Measurements from ENCODE around the gene FILIP1L. TPM values are rescaled to one million over a fixed set of nuclear protein-coding genes. Genes with fewer than 3 reads are reported as not detected.

Gene FILIP1L
- total RNA-seq, 2 donors from 2014 or later, result 0.19 TPM; not detected in 1

DNA sequence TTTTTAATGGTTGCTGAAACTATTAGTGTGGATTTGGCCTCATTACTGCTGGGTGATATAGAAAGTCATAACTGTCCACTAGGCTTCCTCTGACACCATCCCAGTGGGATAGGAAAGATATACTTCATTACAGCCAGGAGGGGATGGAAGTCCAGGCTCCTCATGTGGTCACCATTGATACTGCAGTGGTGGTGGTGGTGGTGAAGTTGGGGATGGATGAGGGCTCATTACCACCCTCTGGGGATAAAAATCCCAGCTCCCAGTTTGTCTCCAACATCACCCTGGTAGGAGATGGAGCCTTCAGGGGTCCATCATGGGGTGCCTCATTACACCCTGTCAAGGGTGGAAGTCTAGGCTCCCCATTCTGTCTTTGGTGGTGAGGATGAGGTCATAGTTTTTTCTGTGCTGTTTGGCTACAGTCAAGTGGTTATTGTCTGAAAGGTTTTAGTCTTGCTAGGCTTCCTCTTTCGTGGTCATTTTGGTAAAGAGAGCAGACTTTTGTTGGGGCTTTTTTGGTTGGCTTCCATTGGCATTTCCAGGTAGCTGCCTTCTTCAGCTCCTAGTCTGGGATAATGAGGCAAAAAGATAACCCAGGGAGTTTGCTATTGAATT, 30.1 kb upstream of the FILIP1L start:
- DNase-seq (ENCODE audit: low spot score) (no peak), ATAC-seq (no peak)
- Mint-ChIP-seq H3K4me1 (ENCODE audit: low read depth in 2 of 2) (peaks cover 3 to 7% of the 10 kb centered on the region in 2 donors), H3K36me3 (peaks cover 19% of the 10 kb centered on the region), H3K9me3 (peaks cover 5% of the 10 kb centered on the region), H3K27me3 (no peaks in the 10 kb centered on the region), H3K27ac (peak overlapping the region in 1 of 2 donors; percentile 31), H3K4me3 (no peak overlapping the region)

DNA sequence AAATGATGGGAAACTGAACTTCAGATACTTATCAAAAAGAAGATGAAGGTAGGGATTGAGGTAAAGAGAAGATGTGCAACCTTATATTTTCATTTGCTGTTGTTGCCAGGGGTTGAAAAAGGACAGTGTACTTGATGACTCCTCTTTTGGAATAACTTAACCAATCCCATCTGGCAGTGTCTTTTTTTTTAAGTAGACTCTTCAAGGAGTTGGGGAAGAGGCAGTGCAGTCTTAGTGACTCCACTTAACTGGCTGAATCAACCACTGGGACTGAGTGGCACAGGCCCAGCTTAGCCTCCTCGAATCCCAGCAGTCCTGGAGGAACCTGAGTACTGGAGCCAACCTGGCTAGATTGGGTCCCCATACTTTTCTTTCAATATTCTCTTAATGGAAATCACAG, 27.3 kb upstream of the FILIP1L start:
- peaks cover 5% of the 10 kb centered on the region for H3K9me3 Mint-ChIP-seq
- no peak for DNase-seq (ENCODE audit: low spot score)
- ATAC-seq, result no peak
- H3K27me3 Mint-ChIP-seq, result no peaks in the 10 kb centered on the region
- no peak overlapping the region for H3K4me3 Mint-ChIP-seq
- no peak overlapping the region for H3K27ac Mint-ChIP-seq
- peaks cover 13% of the 10 kb centered on the region for H3K36me3 Mint-ChIP-seq
- H3K4me1 Mint-ChIP-seq (ENCODE audit: low read depth in 2 of 2), result peaks cover 3 to 7% of the 10 kb centered on the region in 2 donors

DNA sequence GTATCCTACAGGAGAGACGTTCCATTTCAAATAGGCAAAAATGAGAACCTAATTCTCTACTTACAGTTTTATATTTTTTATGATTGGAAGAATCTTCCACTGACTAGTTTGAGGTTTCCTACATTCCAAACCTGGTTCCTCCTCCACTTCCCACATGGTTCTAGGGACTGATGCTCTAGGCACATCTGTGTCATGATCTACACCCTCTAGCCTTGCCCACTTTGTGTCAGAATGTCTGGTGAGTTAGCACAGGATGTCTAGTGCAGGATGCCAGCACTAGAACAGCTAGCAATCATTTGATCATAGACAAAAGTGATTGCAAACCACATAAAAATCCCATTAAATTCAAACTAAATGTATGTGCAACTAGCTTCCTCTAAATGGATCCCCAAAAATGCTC, 26.7 kb upstream of the FILIP1L start:
- no peak for ATAC-seq
- H3K4me1 Mint-ChIP-seq (ENCODE audit: low read depth in 2 of 2), result peaks cover 3 to 7% of the 10 kb centered on the region in 2 donors
- H3K4me3 Mint-ChIP-seq, result no peak overlapping the region
- H3K27ac Mint-ChIP-seq, result no peak overlapping the region
- DNase-seq (ENCODE audit: low spot score), result no peak
- peaks cover 13% of the 10 kb centered on the region for H3K36me3 Mint-ChIP-seq
- peaks cover 5% of the 10 kb centered on the region for H3K9me3 Mint-ChIP-seq
- H3K27me3 Mint-ChIP-seq, result no peaks in the 10 kb centered on the region

DNA sequence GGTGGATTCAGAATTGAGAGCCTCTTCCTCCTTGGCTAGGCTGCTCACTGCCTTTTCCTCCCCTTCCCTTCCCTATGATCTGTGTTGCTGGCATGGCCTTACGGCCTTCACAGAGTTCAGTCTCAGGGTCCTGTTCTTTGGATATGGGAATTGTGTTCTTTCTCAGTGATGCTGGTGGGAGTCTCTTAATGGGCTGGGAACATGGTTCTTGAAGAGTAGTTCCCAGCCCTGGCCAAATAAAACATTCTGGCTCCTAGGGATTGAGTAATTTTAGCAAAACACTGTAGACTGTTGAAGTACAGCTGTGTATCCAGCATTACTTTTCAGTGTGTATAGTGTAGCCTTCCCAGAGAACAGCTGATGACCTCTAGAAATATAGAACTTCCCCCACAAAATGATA, 22.6 kb upstream of the FILIP1L start:
- Mint-ChIP-seq H3K4me1 (ENCODE audit: low read depth in 2 of 2) (no peaks in the 10 kb centered on the region), H3K4me3 (no peak overlapping the region), H3K27ac (no peak overlapping the region), H3K27me3 (no peaks in the 10 kb centered on the region), H3K36me3 (no peaks in the 10 kb centered on the region), H3K9me3 (no peaks in the 10 kb centered on the region)
- DNase-seq (ENCODE audit: low spot score) (no peak), ATAC-seq (no peak)

DNA sequence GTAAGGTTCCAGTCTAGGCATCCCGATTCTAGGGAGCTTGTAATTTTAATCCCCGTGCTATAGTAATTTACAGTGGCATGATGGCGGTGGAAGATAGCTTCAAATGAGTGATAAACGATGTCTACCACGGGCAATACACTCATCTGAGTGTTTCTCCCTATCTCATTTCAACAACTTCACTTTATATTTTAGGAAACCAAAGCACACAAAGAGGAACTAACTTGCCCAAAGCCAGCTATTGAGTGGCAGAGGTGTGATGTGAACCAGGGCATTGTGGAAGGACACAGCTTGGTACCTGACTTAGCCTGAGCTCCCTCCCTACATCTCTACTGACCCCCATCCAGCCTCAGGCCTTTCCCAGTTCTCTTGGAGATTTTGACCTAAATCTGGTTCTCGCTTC, 16.9 kb upstream of the FILIP1L start:
- H3K27ac Mint-ChIP-seq, result no peak overlapping the region
- no peak overlapping the region for H3K4me3 Mint-ChIP-seq
- H3K9me3 Mint-ChIP-seq, result no peaks in the 10 kb centered on the region
- H3K27me3 Mint-ChIP-seq, result no peaks in the 10 kb centered on the region
- ATAC-seq (no peak), DNase-seq (ENCODE audit: low spot score) (no peak)
- no peaks in the 10 kb centered on the region for H3K4me1 Mint-ChIP-seq (ENCODE audit: low read depth in 2 of 2)
- no peaks in the 10 kb centered on the region for H3K36me3 Mint-ChIP-seq

DNA sequence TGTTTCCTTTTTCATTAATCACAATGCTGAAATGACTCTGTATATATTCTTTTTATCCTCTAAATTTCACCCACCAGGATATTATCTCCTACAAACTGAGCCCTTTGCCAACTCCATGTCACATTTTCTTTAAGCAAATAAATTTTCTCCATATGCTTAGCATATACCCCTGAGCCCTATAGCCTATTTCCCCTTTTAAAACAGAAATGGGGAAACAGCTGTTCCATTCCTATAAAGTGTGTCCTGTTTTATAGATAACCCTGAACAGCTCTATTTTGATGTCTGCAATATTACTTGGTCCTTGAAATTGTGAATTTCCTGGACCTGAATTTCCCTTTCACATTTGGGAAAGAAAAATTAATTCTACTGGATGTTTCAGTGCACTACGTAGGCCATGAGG, 15.6 kb upstream of the FILIP1L start:
- H3K27ac Mint-ChIP-seq, result no peak overlapping the region
- DNase-seq (ENCODE audit: low spot score) (no peak), ATAC-seq (no peak)
- H3K36me3 Mint-ChIP-seq, result no peaks in the 10 kb centered on the region
- H3K4me3 Mint-ChIP-seq, result no peak overlapping the region
- no peaks in the 10 kb centered on the region for H3K4me1 Mint-ChIP-seq (ENCODE audit: low read depth in 2 of 2)
- H3K27me3 Mint-ChIP-seq, result no peaks in the 10 kb centered on the region
- no peaks in the 10 kb centered on the region for H3K9me3 Mint-ChIP-seq

DNA sequence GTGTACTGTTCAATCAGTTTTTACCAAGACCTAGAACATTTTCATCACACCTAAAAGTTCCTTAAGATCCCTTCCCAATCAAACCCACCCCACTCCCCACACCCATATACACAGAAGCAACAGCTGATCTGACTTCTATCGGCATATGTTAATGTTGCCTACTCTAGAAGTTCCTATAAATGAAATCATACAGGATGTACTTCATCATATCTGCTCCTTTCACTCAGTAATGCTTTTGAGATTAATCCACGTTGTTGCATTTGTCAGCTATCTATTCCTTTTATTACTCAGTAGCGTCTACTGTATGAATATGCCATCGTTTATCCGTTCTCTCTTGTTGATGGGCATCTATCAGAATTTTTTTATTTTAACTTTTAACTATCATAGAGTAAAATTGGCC, 14.3 kb upstream of the FILIP1L start:
- no peaks in the 10 kb centered on the region for H3K4me1 Mint-ChIP-seq (ENCODE audit: low read depth in 2 of 2)
- no peak overlapping the region for H3K27ac Mint-ChIP-seq
- H3K4me3 Mint-ChIP-seq, result no peak overlapping the region
- no peak for DNase-seq (ENCODE audit: low spot score)
- H3K27me3 Mint-ChIP-seq, result no peaks in the 10 kb centered on the region
- ATAC-seq, result peak in 1 of 2 donors; percentile 56
- H3K9me3 Mint-ChIP-seq, result no peaks in the 10 kb centered on the region
- H3K36me3 Mint-ChIP-seq, result no peaks in the 10 kb centered on the region

DNA sequence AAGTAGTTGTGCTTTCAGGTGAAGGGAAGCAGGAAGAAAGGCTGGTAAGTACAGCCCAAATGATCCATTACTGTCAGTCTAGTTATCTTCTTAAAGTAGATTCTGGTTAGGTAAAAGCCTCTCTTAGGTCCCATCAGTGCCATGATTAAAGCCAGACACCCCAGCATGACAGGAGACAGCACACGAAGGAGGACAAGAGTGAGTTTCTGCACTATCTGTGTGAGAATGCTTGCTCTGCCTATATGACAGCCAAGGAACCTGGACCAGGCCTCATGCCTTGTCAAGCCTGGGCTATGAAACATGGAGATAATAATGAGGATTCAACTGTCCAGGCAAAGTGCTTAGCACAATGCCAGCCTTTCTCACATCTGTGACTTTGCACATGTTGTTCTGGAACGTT, 13.5 kb upstream of the FILIP1L start:
- ATAC-seq, result no peak
- Mint-ChIP-seq H3K9me3 (no peaks in the 10 kb centered on the region), H3K36me3 (no peaks in the 10 kb centered on the region), H3K27me3 (no peaks in the 10 kb centered on the region), H3K4me3 (no peak overlapping the region), H3K27ac (no peak overlapping the region), H3K4me1 (ENCODE audit: low read depth in 2 of 2) (no peaks in the 10 kb centered on the region)
- DNase-seq (ENCODE audit: low spot score), result no peak

DNA sequence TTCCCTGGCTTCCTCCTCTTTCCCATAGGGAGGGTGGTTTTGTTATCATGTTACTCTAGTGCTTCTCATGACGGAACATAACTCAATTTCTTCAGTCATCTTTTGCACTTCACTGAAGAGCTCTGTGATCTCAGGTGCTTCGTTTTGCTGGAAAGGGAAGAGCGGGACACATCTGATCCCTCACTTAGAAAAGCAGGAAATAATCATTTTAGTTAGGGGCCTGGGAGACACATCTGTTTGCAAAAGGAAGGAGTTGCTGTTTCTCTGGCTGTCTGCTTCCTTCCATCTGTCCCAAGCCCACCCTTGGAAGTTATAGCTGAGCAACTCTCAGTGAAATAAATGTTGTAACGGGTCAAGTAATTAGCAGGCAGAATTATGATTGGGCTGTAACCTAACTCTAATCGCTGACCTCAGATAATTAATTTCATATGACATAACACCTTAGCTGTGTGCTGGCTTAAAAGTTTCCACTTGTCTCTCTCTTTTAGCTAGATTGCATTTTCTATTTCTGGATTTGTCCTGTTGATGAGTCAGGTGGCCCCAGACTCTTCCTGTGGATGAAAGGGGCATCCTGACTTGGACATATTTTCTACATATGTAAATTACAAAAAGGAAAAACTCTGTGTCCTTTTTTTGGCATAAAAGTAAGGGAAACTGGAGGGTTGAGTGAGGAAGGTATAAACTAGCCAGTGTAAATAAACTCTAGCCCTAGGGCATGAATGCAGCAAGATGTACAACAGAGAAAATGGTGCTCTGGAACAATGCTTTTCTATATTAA, 11.0 kb upstream of the FILIP1L start:
- Mint-ChIP-seq H3K27me3 (peaks cover 0 to 1% of the 10 kb centered on the region in 2 donors), H3K4me3 (no peak overlapping the region), H3K27ac (no peak overlapping the region), H3K36me3 (no peaks in the 10 kb centered on the region), H3K4me1 (ENCODE audit: low read depth in 2 of 2) (no peaks in the 10 kb centered on the region), H3K9me3 (no peaks in the 10 kb centered on the region)
- DNase-seq (ENCODE audit: low spot score) (no peak), ATAC-seq (no peak)

DNA sequence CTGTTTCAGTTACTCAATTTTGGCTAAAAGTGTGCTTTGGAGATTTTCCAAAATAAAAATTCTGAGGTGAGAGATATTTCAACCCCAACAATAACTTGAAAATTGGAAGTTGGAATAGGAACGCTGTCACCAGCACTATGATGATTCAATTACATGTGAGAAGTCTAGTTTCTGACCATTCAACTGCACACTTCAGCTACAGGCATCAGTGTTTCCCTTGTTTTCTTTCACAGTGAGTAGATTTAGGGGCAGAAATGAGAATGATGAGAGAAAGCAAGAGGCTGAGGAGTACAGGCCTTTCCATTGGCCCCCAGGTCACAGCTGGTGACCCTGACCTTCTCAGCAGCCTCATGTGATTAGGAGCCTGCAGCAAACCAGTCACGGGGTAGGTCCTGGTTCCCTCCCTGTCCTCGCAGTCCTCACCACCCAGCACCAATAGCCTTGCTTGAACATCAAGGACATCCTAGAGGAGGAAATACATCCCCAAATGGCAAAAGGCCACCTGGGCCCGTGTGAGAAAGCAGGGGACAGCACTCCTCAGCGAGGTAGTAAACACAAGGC, 10.0 kb upstream of the FILIP1L start:
- no peak overlapping the region for H3K4me3 Mint-ChIP-seq
- H3K9me3 Mint-ChIP-seq, result no peaks in the 10 kb centered on the region
- H3K36me3 Mint-ChIP-seq, result no peaks in the 10 kb centered on the region
- H3K4me1 Mint-ChIP-seq (ENCODE audit: low read depth in 2 of 2), result peaks cover 0 to under 1% of the 10 kb centered on the region in 2 donors
- H3K27ac Mint-ChIP-seq, result no peak overlapping the region
- peaks cover 0 to 2% of the 10 kb centered on the region in 2 donors for H3K27me3 Mint-ChIP-seq
- no peak for DNase-seq (ENCODE audit: low spot score)
- no peak for ATAC-seq

DNA sequence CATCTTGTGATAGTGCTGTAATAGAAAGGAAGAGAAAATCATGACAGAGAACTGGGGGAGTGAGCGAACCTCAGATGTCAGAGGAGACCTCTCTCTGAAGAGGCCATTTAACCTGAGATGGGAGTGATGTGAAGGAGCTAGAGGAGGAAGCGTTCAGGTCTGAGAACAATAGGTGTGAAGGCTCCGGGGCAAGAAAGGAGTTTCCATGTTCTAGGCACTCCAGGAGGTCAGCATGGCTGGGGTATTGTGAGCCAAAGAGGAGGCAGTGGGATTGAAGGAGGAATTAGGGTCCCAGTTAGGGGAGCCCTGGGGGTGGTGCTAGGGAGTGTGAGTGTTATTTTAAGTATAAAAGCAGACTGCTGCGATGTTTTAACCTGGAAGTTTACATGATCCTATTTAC, 8.8 kb upstream of the FILIP1L start:
- Mint-ChIP-seq H3K27ac (no peak overlapping the region), H3K36me3 (no peaks in the 10 kb centered on the region), H3K27me3 (peaks cover 0 to 4% of the 10 kb centered on the region in 2 donors), H3K9me3 (no peaks in the 10 kb centered on the region), H3K4me3 (no peak overlapping the region), H3K4me1 (ENCODE audit: low read depth in 2 of 2) (peaks cover 0 to 2% of the 10 kb centered on the region in 2 donors)
- ATAC-seq (no peak), DNase-seq (ENCODE audit: low spot score) (no peak)

DNA sequence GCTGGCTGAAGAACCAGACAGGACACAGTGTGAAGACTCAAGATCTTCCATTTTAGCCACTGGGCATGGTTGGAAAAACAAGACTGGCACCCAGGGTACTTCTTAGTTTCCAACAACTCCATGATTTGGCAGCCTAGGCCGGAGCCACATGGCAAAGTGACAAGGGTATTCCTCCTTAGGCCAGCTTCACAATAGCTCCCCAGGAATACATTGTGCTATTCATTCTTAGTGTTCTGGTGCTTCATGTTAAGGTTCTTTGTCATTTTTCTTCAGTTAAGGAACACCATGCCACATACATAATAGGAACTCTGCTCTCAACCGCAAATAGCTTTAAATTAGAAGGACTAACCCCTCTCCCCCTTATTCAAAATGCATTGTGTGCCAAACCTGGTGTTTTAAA, 8.0 kb upstream of the FILIP1L start:
- no peaks in the 10 kb centered on the region for H3K36me3 Mint-ChIP-seq

DNA sequence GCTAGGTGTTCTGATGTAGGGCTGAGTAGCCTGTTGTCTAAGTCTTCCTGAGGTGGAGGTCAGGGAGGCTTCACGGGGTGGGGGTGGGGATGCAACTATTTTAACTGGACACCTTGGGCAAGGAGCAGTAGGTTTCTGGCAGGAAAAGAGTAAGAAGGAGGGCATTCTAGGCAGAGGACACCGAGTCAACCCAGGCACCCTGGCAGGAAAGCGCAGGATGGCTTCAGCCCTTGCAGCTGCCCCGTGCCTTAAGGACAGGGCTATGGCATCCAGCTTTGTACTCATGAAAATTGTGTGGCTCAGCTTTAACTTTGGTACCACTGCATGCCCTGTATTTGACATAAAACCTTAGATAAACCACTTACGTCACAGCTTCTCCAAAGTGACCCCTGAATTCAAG, 6.4 kb upstream of the FILIP1L start:
- Mint-ChIP-seq H3K4me3 (no peak overlapping the region), H3K27ac (no peak overlapping the region), H3K4me1 (ENCODE audit: low read depth in 2 of 2) (peaks cover 0 to 2% of the 10 kb centered on the region in 2 donors), H3K36me3 (no peaks in the 10 kb centered on the region), H3K9me3 (no peaks in the 10 kb centered on the region), H3K27me3 (peaks cover 0 to 4% of the 10 kb centered on the region in 2 donors)
- DNase-seq (ENCODE audit: low spot score), result no peak
- no peak for ATAC-seq

More for the DNA sequence above, 8.0 kb upstream of the FILIP1L start:
- Mint-ChIP-seq H3K4me1 (ENCODE audit: low read depth in 2 of 2) (peaks cover 0 to 2% of the 10 kb centered on the region in 2 donors), H3K4me3 (no peak overlapping the region), H3K9me3 (no peaks in the 10 kb centered on the region), H3K27ac (no peak overlapping the region), H3K27me3 (peaks cover 0 to 4% of the 10 kb centered on the region in 2 donors)
- ATAC-seq (no peak), DNase-seq (ENCODE audit: low spot score) (no peak)

DNA sequence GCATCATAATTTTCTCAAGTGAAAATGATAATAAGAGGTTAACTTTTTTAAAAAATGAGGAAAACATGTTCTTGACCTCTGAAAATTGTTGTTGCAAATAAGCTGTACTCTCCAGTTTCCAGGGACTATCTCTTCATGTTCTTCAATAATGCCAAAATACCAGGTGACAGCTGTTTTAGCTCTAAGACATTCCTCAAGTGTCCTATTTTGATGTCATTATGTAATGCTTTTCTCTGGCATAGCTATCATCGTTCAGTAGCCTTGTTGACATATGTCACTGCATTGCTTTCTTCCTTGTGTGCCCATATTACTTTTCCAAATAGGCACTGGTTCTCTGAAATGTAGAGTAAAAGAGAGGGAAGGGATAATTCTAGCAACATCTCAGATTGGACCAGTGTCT, 5.7 kb upstream of the FILIP1L start:
- H3K27me3 Mint-ChIP-seq, result peaks cover 0 to 4% of the 10 kb centered on the region in 2 donors
- no peaks in the 10 kb centered on the region for H3K36me3 Mint-ChIP-seq
- ATAC-seq, result no peak
- H3K4me3 Mint-ChIP-seq, result no peak overlapping the region
- H3K9me3 Mint-ChIP-seq, result no peaks in the 10 kb centered on the region
- no peak overlapping the region for H3K27ac Mint-ChIP-seq
- DNase-seq (ENCODE audit: low spot score), result no peak
- peaks cover 0 to 2% of the 10 kb centered on the region in 2 donors for H3K4me1 Mint-ChIP-seq (ENCODE audit: low read depth in 2 of 2)
